Measurements from ENCODE around the gene GIMAP4.

The GIMAP4 gene

DNA sequence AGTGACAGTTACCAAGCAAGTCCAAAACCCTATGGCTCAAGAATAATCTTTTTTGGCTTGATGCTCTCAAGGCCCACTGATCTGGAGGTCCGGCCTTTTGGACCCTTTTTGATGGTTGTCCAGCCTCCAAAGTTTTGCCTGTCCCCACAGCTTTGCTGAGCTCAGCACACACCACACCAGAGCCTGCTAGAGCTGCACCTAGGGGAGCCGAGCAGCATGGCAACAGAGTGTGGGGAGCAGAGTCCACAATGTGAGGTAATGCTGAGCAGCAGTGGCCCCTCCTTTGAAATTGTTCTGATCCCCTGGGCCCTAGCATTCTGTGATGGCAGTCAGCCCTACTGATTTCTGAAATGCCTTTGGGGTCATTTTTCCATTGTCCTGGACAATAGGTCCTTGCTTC lies 43.2 kb upstream of the GIMAP4 start:
- no peak overlapping the region for H3K4me3 ChIP-seq (ENCODE audit: low read depth in 1 of 2, low read length in 2 of 2)
- H3K79me2 ChIP-seq (ENCODE audit: insufficient read depth, low read length), result peaks cover 23% of the 10 kb centered on the region
- peaks cover 26% of the 10 kb centered on the region for H3K36me3 ChIP-seq (ENCODE audit: insufficient read depth, low read length)
- H3K9me3 ChIP-seq (ENCODE audit: insufficient read depth, low read length, severe bottlenecking), result peaks cover 4% of the 10 kb centered on the region
- ATAC-seq (ENCODE audit: insufficient read depth, low read depth) (peak; percentile 68), DNase-seq (no peak)
- H3K27me3 ChIP-seq (ENCODE audit: insufficient read depth, low read length, poor library complexity), result no peaks in the 10 kb centered on the region
- no peak overlapping the region for H2AFZ ChIP-seq (ENCODE audit: low read depth, low read length)
- peaks cover 15% of the 10 kb centered on the region for H3K4me1 ChIP-seq (ENCODE audit: insufficient read depth, low read length)
- peaks cover 7% of the 10 kb centered on the region; the same call in 1 of the 2 replicates for H4K20me1 ChIP-seq (ENCODE audit: insufficient read depth, low read length)
- no peak overlapping the region for H3K9ac ChIP-seq (ENCODE audit: low read depth, low read length)
- H3K27ac ChIP-seq (ENCODE audit: low read length), result no peak overlapping the region
- TF ChIP-seq, protein P1, sequence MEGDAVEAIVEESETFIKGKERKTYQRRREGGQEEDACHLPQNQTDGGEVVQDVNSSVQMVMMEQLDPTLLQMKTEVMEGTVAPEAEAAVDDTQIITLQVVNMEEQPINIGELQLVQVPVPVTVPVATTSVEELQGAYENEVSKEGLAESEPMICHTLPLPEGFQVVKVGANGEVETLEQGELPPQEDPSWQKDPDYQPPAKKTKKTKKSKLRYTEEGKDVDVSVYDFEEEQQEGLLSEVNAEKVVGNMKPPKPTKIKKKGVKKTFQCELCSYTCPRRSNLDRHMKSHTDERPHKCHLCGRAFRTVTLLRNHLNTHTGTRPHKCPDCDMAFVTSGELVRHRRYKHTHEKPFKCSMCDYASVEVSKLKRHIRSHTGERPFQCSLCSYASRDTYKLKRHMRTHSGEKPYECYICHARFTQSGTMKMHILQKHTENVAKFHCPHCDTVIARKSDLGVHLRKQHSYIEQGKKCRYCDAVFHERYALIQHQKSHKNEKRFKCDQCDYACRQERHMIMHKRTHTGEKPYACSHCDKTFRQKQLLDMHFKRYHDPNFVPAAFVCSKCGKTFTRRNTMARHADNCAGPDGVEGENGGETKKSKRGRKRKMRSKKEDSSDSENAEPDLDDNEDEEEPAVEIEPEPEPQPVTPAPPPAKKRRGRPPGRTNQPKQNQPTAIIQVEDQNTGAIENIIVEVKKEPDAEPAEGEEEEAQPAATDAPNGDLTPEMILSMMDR (IDR thresholded peaks at IDR 0.05; ENCODE audit: borderline replicate concordance, extremely low read depth, low read length, poor library complexity, severe bottlenecking), result no peak
- TF ChIP-seq EZH2 (IDR thresholded peaks at IDR 0.05; ENCODE audit: borderline replicate concordance, low read depth, low read length, severe bottlenecking), result no peak
- no peak overlapping the region for H3K4me2 ChIP-seq (ENCODE audit: insufficient read depth, low read length)

DNA sequence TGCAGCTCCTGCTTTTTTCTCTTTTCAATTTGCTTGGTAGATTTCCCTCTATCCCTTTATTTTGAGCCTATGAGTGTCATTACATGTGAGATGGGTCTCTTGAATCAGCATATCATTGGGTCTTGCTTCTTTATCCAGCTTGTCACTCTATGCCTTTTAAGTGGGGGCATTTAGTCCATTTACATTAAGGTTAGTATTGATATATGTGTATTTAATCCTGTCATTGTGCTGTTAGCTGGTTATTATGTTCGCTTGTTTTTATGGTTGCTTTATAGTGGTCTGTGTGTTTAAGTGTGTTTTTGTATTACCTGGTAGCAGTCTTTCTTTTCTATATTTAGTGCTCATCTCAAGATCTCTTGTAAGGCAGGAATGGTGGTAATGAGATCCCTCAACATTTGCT lies 35.5 kb upstream of the GIMAP4 start:
- Histone ChIP-seq H2AFZ (ENCODE audit: low read depth, low read length) (no peak overlapping the region), H3K4me2 (ENCODE audit: insufficient read depth, low read length) (no peak overlapping the region), H3K4me3 (ENCODE audit: low read depth in 1 of 2, low read length in 2 of 2) (no peak overlapping the region), H3K27me3 (ENCODE audit: insufficient read depth, low read length, poor library complexity) (no peaks in the 10 kb centered on the region), H3K9me3 (ENCODE audit: insufficient read depth, low read length, severe bottlenecking) (peaks cover 29% of the 10 kb centered on the region), H3K9ac (ENCODE audit: low read depth, low read length) (no peak overlapping the region), H3K27ac (ENCODE audit: low read length) (no peak overlapping the region), H3K4me1 (ENCODE audit: insufficient read depth, low read length) (no peaks in the 10 kb centered on the region), H4K20me1 (ENCODE audit: insufficient read depth, low read length) (no peaks in the 10 kb centered on the region), H3K36me3 (ENCODE audit: insufficient read depth, low read length) (no peaks in the 10 kb centered on the region), H3K79me2 (ENCODE audit: insufficient read depth, low read length) (no peaks in the 10 kb centered on the region)
- TF ChIP-seq, protein P1 (IDR thresholded peaks at IDR 0.05; ENCODE audit: borderline replicate concordance, extremely low read depth, low read length, poor library complexity, severe bottlenecking), result no peak
- TF ChIP-seq EZH2 (IDR thresholded peaks at IDR 0.05; ENCODE audit: borderline replicate concordance, low read depth, low read length, severe bottlenecking), result no peak
- no peak for ATAC-seq (ENCODE audit: insufficient read depth, low read depth)
- DNase-seq, result no peak

DNA sequence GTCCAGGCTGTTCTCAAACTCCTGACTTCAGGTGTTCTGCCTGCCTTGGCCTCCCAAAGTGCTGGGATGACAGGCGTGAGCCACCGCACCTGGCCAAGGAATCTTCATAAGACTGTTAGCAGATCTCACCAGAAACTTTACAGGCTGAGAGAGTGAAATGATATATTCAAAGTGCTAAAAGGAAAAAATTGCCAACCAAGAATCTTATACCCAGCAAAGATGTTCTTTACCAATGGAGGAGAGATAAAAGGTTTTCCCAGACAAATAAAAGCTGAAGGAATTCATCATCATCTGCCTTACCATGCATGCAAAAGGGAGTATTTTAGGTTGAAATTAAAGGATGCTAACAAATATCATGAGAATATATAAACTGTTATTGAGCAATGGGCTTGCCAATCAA lies 28.9 kb upstream of the GIMAP4 start:
- peaks cover 63% of the 10 kb centered on the region for H3K9me3 ChIP-seq (ENCODE audit: insufficient read depth, low read length, severe bottlenecking)
- no peaks in the 10 kb centered on the region for H3K4me1 ChIP-seq (ENCODE audit: insufficient read depth, low read length)
- H4K20me1 ChIP-seq (ENCODE audit: insufficient read depth, low read length), result no peaks in the 10 kb centered on the region
- no peak for DNase-seq
- H3K27me3 ChIP-seq (ENCODE audit: insufficient read depth, low read length, poor library complexity), result no peaks in the 10 kb centered on the region
- H3K27ac ChIP-seq (ENCODE audit: low read length), result no peak overlapping the region
- H3K79me2 ChIP-seq (ENCODE audit: insufficient read depth, low read length), result no peaks in the 10 kb centered on the region
- H3K9ac ChIP-seq (ENCODE audit: low read depth, low read length), result no peak overlapping the region
- ATAC-seq (ENCODE audit: insufficient read depth, low read depth), result no peak
- H3K4me3 ChIP-seq (ENCODE audit: low read depth in 1 of 2, low read length in 2 of 2), result no peak overlapping the region
- no peak overlapping the region for H3K4me2 ChIP-seq (ENCODE audit: insufficient read depth, low read length)
- TF ChIP-seq EZH2 (IDR thresholded peaks at IDR 0.05; ENCODE audit: borderline replicate concordance, low read depth, low read length, severe bottlenecking), result no peak
- TF ChIP-seq, protein P1 (IDR thresholded peaks at IDR 0.05; ENCODE audit: borderline replicate concordance, extremely low read depth, low read length, poor library complexity, severe bottlenecking), result no peak
- H3K36me3 ChIP-seq (ENCODE audit: insufficient read depth, low read length), result no peaks in the 10 kb centered on the region
- no peak overlapping the region for H2AFZ ChIP-seq (ENCODE audit: low read depth, low read length)

DNA sequence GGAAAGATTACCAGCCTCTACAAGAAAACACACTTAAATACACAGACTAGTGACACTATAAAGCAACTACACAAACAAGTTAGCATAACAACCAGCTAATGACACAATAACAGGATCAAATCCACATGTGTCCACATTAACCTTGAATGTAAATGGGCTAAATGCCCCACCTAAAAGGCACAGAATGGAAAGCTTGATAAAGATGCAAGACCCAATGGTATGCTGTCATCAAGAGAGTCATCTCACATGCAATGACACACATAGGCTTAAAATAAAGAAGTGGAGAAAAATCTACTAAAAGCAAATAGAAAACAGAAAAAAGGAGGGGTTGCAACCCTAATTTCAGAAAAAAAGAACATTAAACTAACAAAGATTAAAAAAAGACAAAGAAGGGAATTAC lies 14.0 kb upstream of the GIMAP4 start:
- H3K36me3 ChIP-seq (ENCODE audit: insufficient read depth, low read length), result no peaks in the 10 kb centered on the region
- TF ChIP-seq EZH2 (IDR thresholded peaks at IDR 0.05; ENCODE audit: borderline replicate concordance, low read depth, low read length, severe bottlenecking), result no peak
- DNase-seq (no peak), ATAC-seq (ENCODE audit: insufficient read depth, low read depth) (no peak)
- H3K79me2 ChIP-seq (ENCODE audit: insufficient read depth, low read length), result no peaks in the 10 kb centered on the region
- H3K4me2 ChIP-seq (ENCODE audit: insufficient read depth, low read length), result no peak overlapping the region
- H2AFZ ChIP-seq (ENCODE audit: low read depth, low read length), result no peak overlapping the region
- H3K9me3 ChIP-seq (ENCODE audit: insufficient read depth, low read length, severe bottlenecking), result peaks cover 41% of the 10 kb centered on the region
- no peaks in the 10 kb centered on the region for H3K27me3 ChIP-seq (ENCODE audit: insufficient read depth, low read length, poor library complexity)
- H3K4me3 ChIP-seq (ENCODE audit: low read depth in 1 of 2, low read length in 2 of 2), result no peak overlapping the region
- H3K27ac ChIP-seq (ENCODE audit: low read length), result no peak overlapping the region
- H4K20me1 ChIP-seq (ENCODE audit: insufficient read depth, low read length), result no peaks in the 10 kb centered on the region
- H3K4me1 ChIP-seq (ENCODE audit: insufficient read depth, low read length), result peaks cover 17% of the 10 kb centered on the region
- no peak overlapping the region for H3K9ac ChIP-seq (ENCODE audit: low read depth, low read length)

Measured in DND-41 (cell line).